Smooth muscle cell (in vitro differentiated cells): Measurements from ENCODE around the gene GPR3. TPM values are rescaled to one million over a fixed set of nuclear protein-coding genes. Genes with fewer than 3 reads are reported as not detected.

Experiments used
- DNase-seq: peaks from one replicate; lab custom pipeline; 2025; ENCODE audit not compliant: unreplicated experiment; lab: John Stamatoyannopoulos, UW
- H2AFZ ChIP-seq: fragments of 200-600 bp; sonication (generic); 2 replicates; pipeline ENCODE4 v1.6.0; 2016; ENCODE audit warnings: antibody characterized with exemption, low read depth, mild to moderate bottlenecking
- H3F3A ChIP-seq: fragments of 200-600 bp; sonication (generic); 2 replicates; pipeline ENCODE4 v1.6.0; 2017; ENCODE audit warnings: antibody characterized with exemption, low read depth
- H3K27ac ChIP-seq: fragments of 200-600 bp; sonication (generic); 2 replicates; pipeline ENCODE4 v1.5.1; 2016; ENCODE audit warnings: low read depth, mild to moderate bottlenecking
- H3K27me3 ChIP-seq: fragments of 200-600 bp; sonication (generic); 2 replicates; pipeline ENCODE4 v1.6.1; 2016; ENCODE audit warnings: low read depth, mild to moderate bottlenecking
- H3K36me3 ChIP-seq: fragments of 200-600 bp; sonication (generic); 2 replicates; pipeline ENCODE4 v1.5.1; 2016; ENCODE audit warnings: low read depth
- H3K4me1 ChIP-seq: fragments of 200-600 bp; sonication (generic); 2 replicates; pipeline ENCODE4 v1.5.1; 2016; ENCODE audit warnings: low read depth
- H3K4me2 ChIP-seq: fragments of 200-600 bp; sonication (generic); 2 replicates; pipeline ENCODE4 v1.6.0; 2016; ENCODE audit warnings: mild to moderate bottlenecking
- H3K4me3 ChIP-seq: fragments of 200-600 bp; sonication (generic); 2 replicates; pipeline ENCODE4 v1.5.1; 2016; ENCODE audit warnings: mild to moderate bottlenecking
- H3K79me2 ChIP-seq: fragments of 200-600 bp; sonication (generic); 2 replicates; pipeline ENCODE4 v1.6.0; 2016; ENCODE audit warnings: low read depth, mild to moderate bottlenecking
- H3K9ac ChIP-seq: fragments of 200-600 bp; sonication (generic); 2 replicates; pipeline ENCODE4 v1.6.0; 2016; ENCODE audit warnings: low read depth
- H3K9me3 ChIP-seq: fragments of 200-600 bp; sonication (generic); replicated peaks from 2 replicates; pipeline ENCODE4 v1.5.1; 2016; ENCODE audit warnings: low read depth
- H4K20me1 ChIP-seq: fragments of 200-600 bp; sonication (generic); 2 replicates; pipeline ENCODE4 v1.6.0; 2016; ENCODE audit warnings: low read depth
- CTCF ChIP-seq: fragments of 200-600 bp; sonication (generic); IDR thresholded peaks from 2 replicates; pipeline ENCODE4 v1.5.1; 2017; ENCODE audit warnings: borderline replicate concordance, mild to moderate bottlenecking, antibody characterized with exemption; ENCODE audit not compliant: insufficient read depth, poor library complexity, severe bottlenecking
- WGBS: methylation state at CpG from one replicate; pipeline ENCODE4 v1.1.7; 2016; ENCODE audit warnings: low lambda C conversion rate; 5-methylcytosine and 5-hydroxymethylcytosine counted together
- polyA plus RNA-seq: library from polyadenylated mRNA; unstranded; fragments of >200 nt; fragmentation: Nextera tagmentation; extraction: Ambion mirVana; gene quantifications from 2 replicates; pipeline ENCODE4 v1.2.1, GENCODE V29; 2016
- total RNA-seq: library from RNA; depleted of rRNA; stranded (reverse); fragments of >200 nt; gene quantifications from 2 replicates; pipeline ENCODE4 v1.2.3, GENCODE V29; 2014

GPR3 gene
- total and polyA plus RNA-seq, 2 experiments from 2014 or later, result 2.7 to 4.0 TPM

GRCh38 chr1:27397110-27397509 lies 4.7 kb downstream of the GPR3 start:
- no peak for DNase-seq
- 93% methylated on average over 3 of the region's 3 CpGs for WGBS
- Histone ChIP-seq H3K4me3 (no peak overlapping the region), H3K9me3 (no peaks in the 10 kb centered on the region), H3F3A (peaks cover 5% of the 10 kb centered on the region), H3K27me3 (no peaks in the 10 kb centered on the region), H3K4me2 (no peak overlapping the region), H4K20me1 (no peaks in the 10 kb centered on the region), H3K4me1 (no peaks in the 10 kb centered on the region), H3K9ac (no peak overlapping the region), H2AFZ (no peak overlapping the region), H3K27ac (no peak overlapping the region), H3K36me3 (no peaks in the 10 kb centered on the region), H3K79me2 (no peaks in the 10 kb centered on the region)
- no peak for TF ChIP-seq CTCF

- H3K4me2 ChIP-seq, result no peak overlapping the region
- H3K27me3 ChIP-seq, result no peaks in the 10 kb centered on the region
- no peaks in the 10 kb centered on the region for H4K20me1 ChIP-seq
- TF ChIP-seq CTCF, result no peak
- H3K27ac ChIP-seq, result no peak overlapping the region
- no peak overlapping the region for H3K9ac ChIP-seq
- H3K36me3 ChIP-seq, result no peaks in the 10 kb centered on the region
- no peak overlapping the region for H2AFZ ChIP-seq
- H3K4me1 ChIP-seq, result peaks cover 3% of the 10 kb centered on the region
- H3K79me2 ChIP-seq, result no peaks in the 10 kb centered on the region
- no peaks in the 10 kb centered on the region for H3K9me3 ChIP-seq
- H3F3A ChIP-seq, result peaks cover 5% of the 10 kb centered on the region
- no peak for DNase-seq
- 77% methylated on average over 7 of the region's 7 CpGs for WGBS
- H3K4me3 ChIP-seq, result no peak overlapping the region
Observed at GRCh38 chr1:27397749-27398148, 5.3 kb downstream of the GPR3 start.

GRCh38 chr1:27398405-27399149 lies 6.2 kb downstream of the GPR3 start:
- no peaks in the 10 kb centered on the region for H3K9me3 ChIP-seq
- no peaks in the 10 kb centered on the region for H3K27me3 ChIP-seq
- H3K4me2 ChIP-seq, result no peak overlapping the region
- no peaks in the 10 kb centered on the region for H3K79me2 ChIP-seq
- no peak overlapping the region for H3K9ac ChIP-seq
- peaks cover 4% of the 10 kb centered on the region for H3K4me1 ChIP-seq
- peaks cover 5% of the 10 kb centered on the region for H3F3A ChIP-seq
- H4K20me1 ChIP-seq, result no peaks in the 10 kb centered on the region
- DNase-seq, result no peak
- no peak overlapping the region for H3K27ac ChIP-seq
- H3K4me3 ChIP-seq, result no peak overlapping the region
- H2AFZ ChIP-seq, result no peak overlapping the region
- H3K36me3 ChIP-seq, result no peaks in the 10 kb centered on the region
- WGBS, result 91% methylated on average over 4 of the region's 4 CpGs
- TF ChIP-seq CTCF, result no peak
